ENCODE measurements around the gene C1orf94.

The C1orf94 gene

DNA sequence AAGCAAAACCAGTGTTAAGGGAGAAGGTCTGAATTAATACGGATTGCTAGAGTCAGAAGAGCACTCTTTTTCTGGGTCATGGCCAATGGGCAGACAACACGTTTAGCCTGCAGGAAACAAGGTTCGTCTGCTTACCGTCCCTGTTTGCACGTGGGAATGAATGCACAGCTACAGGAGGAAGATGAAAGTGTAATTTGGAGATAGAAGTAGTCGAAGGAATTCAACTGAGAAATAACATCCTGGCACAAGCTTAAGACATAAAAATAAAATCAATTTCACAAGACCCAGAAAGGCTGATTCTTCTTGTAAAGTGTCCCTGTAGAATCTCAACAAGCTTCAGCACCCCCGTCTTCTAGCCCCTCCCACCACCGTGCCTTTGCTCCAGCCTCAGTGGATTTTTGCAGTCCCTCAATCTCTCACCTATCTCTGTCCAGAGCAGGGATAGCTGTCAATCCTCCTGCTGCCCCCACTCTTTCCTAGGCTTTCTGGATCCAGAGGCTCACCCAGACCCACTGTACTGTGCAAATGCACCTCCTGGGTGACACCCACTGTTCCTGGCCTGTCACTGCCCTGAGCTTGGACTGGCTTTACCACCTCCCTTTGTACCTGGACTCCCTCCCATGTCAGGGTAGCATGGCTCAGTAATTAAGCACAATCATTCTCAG lies 60.6 kb downstream of the C1orf94 start:
- no peak overlapping the region for H3K27ac ChIP-seq
- H3K4me3 ChIP-seq (ENCODE audit: low read depth, low read length) = no peak overlapping the region
- H3K9ac ChIP-seq = no peak overlapping the region

DNA sequence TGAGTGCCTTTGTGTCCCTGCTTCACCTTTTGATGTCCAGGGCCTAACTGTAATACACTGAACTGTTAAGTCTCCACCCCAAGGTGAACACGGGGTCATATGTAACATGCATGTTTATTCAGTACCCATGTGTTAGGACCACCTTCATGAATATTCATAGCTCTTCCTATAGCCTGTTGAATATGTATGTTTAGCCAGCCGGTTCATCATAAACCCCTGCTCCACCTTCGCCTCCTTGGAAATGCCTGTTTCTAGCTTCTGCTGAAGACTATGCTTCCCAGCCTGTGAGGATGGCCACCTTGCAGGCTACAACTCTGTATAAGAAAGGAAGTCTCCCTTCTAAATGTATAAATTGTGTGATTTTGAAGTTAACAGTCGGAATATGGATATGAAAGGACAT lies 69.3 kb downstream of the C1orf94 start:
- H3K4me3 ChIP-seq (ENCODE audit: low read depth, low read length) = no peak overlapping the region
- TF ChIP-seq, protein P1, sequence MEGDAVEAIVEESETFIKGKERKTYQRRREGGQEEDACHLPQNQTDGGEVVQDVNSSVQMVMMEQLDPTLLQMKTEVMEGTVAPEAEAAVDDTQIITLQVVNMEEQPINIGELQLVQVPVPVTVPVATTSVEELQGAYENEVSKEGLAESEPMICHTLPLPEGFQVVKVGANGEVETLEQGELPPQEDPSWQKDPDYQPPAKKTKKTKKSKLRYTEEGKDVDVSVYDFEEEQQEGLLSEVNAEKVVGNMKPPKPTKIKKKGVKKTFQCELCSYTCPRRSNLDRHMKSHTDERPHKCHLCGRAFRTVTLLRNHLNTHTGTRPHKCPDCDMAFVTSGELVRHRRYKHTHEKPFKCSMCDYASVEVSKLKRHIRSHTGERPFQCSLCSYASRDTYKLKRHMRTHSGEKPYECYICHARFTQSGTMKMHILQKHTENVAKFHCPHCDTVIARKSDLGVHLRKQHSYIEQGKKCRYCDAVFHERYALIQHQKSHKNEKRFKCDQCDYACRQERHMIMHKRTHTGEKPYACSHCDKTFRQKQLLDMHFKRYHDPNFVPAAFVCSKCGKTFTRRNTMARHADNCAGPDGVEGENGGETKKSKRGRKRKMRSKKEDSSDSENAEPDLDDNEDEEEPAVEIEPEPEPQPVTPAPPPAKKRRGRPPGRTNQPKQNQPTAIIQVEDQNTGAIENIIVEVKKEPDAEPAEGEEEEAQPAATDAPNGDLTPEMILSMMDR (IDR thresholded peaks at IDR 0.05) = no peak
- no peaks in the 10 kb centered on the region for H3K36me3 ChIP-seq (ENCODE audit: control insufficient read depth, insufficient read depth, low read length)
- no peak overlapping the region for H3K4me2 ChIP-seq (ENCODE audit: low read length)
- no peaks in the 10 kb centered on the region for H3K4me1 ChIP-seq
- H3K9ac ChIP-seq = no peak overlapping the region
- H3K27me3 ChIP-seq (ENCODE audit: control insufficient read depth, insufficient read depth, low read length) = no peaks in the 10 kb centered on the region
- H3K27ac ChIP-seq = no peak overlapping the region
- no peaks in the 10 kb centered on the region for H3K9me3 ChIP-seq (ENCODE audit: control insufficient read depth, low read length)
- H3K79me2 ChIP-seq = no peaks in the 10 kb centered on the region
- no peak overlapping the region for H2AFZ ChIP-seq

More for the DNA sequence above, 60.6 kb downstream of the C1orf94 start:
- TF ChIP-seq, protein P1 (IDR thresholded peaks at IDR 0.05) = no peak
- Histone ChIP-seq H3K79me2 (no peaks in the 10 kb centered on the region), H3K27me3 (ENCODE audit: control insufficient read depth, insufficient read depth, low read length) (no peaks in the 10 kb centered on the region), H2AFZ (no peak overlapping the region), H3K4me2 (ENCODE audit: low read length) (no peak overlapping the region), H3K9me3 (ENCODE audit: control insufficient read depth, low read length) (no peaks in the 10 kb centered on the region), H3K36me3 (ENCODE audit: control insufficient read depth, insufficient read depth, low read length) (no peaks in the 10 kb centered on the region), H3K4me1 (no peaks in the 10 kb centered on the region)

DNA sequence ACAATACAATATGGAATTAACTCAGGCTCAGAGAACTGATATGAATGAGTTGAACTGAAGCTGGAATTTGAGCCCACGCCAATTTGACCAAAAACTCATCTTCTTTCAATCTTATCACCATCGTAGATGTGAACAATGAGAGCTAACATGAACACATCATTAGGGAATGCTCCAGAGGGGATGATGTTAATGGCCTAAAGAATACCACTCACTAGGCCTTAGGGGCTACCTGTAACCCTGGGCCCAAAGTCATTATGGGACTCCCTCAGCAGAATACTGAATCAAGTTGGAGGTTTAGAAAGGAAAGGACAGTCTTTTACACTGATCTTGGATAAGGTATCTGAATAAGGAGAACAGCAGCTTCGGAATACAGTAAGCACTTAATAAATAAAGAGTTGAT lies 73.6 kb downstream of the C1orf94 start:
- H3K79me2 ChIP-seq = no peaks in the 10 kb centered on the region
- H3K9ac ChIP-seq = no peak overlapping the region
- no peaks in the 10 kb centered on the region for H3K36me3 ChIP-seq (ENCODE audit: control insufficient read depth, insufficient read depth, low read length)
- H3K4me3 ChIP-seq (ENCODE audit: low read depth, low read length) = no peak overlapping the region
- no peak overlapping the region for H3K4me2 ChIP-seq (ENCODE audit: low read length)
- no peaks in the 10 kb centered on the region for H3K27me3 ChIP-seq (ENCODE audit: control insufficient read depth, insufficient read depth, low read length)
- TF ChIP-seq, protein P1 (IDR thresholded peaks at IDR 0.05) = no peak
- H3K27ac ChIP-seq = no peak overlapping the region
- H2AFZ ChIP-seq = no peak overlapping the region
- H3K9me3 ChIP-seq (ENCODE audit: control insufficient read depth, low read length) = no peaks in the 10 kb centered on the region
- no peaks in the 10 kb centered on the region for H3K4me1 ChIP-seq

DNA sequence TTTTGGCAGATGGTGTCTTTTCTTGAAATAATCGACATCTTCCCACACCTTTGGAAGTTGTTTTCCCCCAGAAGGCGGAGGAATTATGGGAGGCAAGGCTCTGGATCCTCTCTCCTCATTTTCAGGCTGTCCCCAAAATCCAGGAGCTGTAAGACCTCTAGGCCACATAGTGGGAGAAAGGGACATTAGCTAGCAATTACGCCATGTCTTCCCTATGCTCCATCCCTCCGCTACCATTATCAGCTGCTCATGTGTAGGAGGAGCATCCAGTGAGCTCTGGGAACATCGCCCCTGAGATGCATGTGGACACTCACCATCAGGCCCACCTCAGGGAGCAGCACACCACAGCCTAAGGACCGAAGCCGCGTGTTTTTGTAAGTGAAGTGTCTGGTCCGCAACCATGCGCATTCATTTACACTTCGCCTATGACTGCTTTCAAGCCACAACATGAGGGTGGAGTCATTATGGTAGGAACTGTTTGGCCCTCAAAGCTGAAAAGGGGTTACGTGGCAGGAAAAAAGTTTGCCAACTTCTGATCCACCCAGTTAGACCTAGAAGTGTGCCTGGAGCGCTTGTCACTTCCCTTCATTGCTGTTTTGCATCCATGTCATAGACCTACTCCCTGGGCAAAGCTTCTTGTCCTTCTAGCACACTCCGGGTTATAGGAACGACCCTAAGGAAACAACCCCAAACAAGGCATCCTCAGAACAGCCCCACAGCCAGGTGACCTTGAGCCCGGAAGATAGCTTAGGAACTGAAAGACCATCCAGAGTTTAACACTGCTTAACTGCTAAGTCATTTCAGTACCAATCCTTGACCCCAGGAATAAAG lies 85.5 kb downstream of the C1orf94 start:
- no peak overlapping the region for H3K4me3 ChIP-seq (ENCODE audit: low read depth, low read length)
- H3K79me2 ChIP-seq = no peaks in the 10 kb centered on the region
- H3K4me1 ChIP-seq = no peaks in the 10 kb centered on the region
- H2AFZ ChIP-seq = no peak overlapping the region
- TF ChIP-seq, protein P1 (IDR thresholded peaks at IDR 0.05) = no peak
- H3K36me3 ChIP-seq (ENCODE audit: control insufficient read depth, insufficient read depth, low read length) = no peaks in the 10 kb centered on the region
- no peak overlapping the region for H3K27ac ChIP-seq
- no peaks in the 10 kb centered on the region for H3K9me3 ChIP-seq (ENCODE audit: control insufficient read depth, low read length)
- no peak overlapping the region for H3K4me2 ChIP-seq (ENCODE audit: low read length)
- no peak overlapping the region for H3K9ac ChIP-seq
- H3K27me3 ChIP-seq (ENCODE audit: control insufficient read depth, insufficient read depth, low read length) = no peaks in the 10 kb centered on the region
